Stimulated activated CD8-positive, alpha-beta memory T cell treated with anti-CD3 and anti-CD28 coated beads, Interleukin-4, amount 100 ng/mL, for 24 hours (primary cell): Measurements from ENCODE around the gene EIF2S2.
"Not testable (repeated sequence)": the region's sequence is repeated elsewhere in the genome, so short reads cannot be mapped to it uniquely, and the experiment has no call there.

ENCODE experiments used
- DNase-seq: peaks from one replicate; pipeline ENCODE4 v3.0.0-alpha.2; 2020; ENCODE audit warnings: low read depth

EIF2S2 gene, protein sequence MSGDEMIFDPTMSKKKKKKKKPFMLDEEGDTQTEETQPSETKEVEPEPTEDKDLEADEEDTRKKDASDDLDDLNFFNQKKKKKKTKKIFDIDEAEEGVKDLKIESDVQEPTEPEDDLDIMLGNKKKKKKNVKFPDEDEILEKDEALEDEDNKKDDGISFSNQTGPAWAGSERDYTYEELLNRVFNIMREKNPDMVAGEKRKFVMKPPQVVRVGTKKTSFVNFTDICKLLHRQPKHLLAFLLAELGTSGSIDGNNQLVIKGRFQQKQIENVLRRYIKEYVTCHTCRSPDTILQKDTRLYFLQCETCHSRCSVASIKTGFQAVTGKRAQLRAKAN

DNA sequence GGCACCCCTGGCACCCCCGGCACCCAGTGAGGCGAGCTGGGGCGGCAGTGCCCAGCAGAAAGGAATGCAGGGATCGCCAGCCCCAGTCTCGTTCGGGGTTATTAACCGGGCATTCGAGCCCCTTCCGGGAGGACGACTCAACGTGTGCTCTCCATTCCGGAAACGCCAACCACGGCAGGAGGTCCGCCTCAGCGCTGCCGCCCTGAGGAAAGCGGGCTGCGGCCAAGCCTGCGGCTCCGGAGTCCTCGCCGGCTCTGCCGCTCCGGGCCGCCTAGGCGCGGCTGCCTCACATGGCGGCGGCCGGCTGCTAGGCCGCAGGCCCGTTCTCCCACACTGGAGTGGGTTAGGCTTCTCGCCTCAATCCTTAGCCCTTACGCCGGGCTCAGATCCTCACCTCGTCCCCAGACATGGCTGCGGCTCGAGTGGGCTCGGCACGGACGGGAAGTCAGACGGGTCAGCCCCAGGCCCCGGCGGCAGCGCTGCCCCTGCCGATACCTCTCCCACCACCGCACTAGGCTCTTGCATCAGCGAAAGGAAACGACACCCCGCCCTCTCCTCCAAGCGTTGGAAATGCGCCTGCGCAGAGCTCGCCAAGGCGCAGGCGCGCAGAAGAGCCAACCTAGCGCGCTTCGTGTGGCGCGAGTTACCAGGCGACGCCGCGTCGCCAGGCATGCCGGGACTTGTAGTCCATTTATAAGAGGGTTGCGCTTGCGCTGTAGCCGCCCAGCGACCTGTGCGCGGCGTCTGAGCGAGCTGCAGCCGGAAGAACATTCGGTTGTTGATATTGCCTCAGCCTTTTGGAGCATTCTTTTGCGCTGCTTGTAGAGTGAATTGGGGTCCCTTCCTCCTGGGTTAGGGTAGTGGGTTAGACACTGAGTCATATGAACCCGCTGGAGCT is at the start of gene EIF2S2:
Gene EIF2S2 (minus strand): TSS at position 542 of the 898 bp plus-strand sequence. CDS start 133 bp downstream, at position 409.
- DNase-seq = peak; percentile 92

DNA sequence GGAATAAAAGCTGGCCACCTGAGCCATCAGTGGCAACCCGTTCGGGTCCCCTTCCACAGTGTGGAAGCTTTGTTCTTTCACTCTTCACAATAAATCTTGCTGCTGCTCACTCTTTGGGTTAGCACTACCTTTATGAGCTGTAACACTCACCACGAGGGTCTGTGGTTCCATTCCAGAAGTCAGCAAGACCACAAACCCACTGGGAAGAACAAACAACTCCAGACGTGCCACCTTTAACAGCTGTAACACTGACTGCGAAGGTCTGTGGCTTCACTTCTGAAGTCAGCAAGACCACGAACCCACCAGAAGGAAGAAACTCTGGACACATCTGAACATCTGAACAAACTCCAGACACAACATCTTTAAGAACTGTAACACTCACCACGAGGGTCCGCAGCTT is 45.7 kb upstream of the EIF2S2 start:
- DNase-seq = not testable (repeated sequence)

DNA sequence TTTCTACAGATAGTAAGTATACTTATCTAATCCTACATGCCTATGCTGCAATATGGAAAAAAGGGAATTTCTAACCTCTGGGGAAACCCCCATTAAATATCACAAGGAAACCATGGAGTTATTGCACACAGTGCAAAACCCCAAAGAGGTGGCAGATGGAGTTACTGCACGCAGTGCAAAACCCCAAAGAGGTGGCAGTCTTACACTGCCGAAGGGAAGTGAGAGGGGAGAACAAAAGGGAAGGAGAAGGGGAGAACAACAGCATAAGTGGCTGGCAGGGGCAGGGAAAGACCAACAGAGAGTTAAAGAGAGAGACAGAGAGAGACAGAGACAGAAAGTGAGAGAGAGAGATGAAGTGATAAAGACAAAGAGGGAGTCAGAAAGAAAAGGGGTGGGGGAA is 43.8 kb upstream of the EIF2S2 start:
- no peak for DNase-seq

DNA sequence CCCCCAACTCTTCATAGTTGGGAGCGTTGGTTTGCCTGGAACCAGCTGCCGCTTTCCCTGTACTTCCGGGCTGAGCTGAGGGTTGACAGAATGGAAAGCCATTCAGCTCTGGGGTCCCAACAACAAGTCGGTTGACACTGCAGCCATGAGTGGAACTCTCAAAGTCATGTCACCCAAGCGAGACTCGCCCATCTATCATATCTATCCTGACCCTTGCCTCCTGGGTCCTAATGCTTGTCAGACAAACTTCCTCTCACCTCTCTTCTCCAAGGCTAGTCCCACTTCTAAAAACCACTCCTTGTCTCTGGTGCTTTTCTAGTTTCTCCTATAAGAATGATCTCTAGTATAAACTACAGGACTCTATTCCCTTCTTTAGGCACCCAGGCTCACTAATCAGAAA is 41.1 kb upstream of the EIF2S2 start:
- not testable (repeated sequence) for DNase-seq

DNA sequence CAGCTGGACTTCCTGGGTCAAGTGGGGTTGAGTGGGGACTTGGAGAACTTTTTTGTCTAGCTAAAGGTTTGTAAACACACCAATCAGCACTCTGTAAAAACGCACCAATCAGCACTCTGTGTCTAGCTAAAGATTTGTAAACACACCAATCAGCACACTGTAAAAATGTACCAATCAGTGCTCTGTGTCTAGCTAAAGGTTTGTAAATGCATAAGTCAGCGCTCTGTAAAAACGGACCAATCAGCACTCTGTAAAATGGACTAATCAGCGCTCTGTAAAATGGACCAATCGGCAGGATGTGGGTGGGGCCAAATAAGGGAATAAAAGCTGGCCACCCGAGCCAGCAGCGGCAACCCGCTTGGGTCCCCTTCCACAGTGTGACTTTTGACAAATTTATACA is 40.0 kb upstream of the EIF2S2 start:
- not testable (repeated sequence) for DNase-seq

DNA sequence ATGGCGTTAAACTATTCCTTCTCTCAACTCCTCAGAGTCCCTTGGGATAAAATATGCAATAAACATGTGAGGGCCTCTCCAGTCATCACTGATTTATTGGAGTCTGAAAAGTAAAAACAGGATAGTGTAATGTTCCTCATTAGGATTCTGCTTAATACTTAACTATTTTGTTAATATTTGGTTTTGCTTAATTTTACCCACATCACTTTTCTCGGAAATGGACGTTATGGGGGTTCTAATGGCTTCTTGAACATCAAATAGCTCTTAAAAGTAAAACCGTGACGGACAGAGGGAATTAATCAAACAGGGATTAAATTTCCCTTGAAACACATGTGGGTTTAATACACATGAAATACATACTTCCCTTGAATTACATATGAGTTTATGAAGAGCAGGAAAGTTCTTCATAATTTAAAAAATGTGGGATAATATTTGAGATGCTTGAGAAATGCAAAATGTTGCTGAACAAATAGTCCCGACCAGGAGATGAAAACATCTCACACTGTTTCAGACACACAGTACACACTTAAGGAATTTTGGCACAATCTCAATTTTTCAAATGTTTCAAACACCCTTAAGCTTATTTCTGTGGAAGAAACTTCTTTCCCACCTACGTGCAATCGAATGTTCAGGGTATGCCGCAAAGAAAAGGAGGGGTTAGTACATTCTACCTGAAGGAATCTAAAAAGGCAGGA is 38.4 kb upstream of the EIF2S2 start:
- DNase-seq = no peak

DNA sequence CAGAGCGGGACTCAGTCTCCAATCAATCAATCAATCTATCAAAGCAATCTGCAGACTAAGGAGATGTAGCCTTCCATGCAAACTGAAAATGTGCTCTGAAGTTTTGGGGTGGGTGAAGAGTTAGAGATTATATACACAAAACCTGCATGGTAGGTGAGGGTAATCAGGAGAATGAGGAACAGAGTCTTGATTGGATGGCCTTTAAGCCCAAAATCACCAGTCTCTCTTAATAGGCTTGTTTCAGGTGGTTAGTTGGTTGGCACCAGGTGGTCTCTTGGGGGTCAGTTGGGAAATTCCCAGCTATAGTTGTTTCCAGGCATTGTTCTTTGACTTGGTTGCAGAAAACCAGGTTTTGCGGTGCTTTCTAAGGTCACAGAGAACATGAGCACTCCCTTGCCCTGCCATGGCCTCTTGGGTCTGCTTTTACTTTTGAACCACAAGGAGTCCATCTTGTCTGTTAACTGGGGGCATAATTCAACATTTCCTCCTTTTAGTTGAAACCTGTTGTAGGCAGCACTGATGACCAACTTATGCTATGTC is 33.3 kb upstream of the EIF2S2 start:
- no peak for DNase-seq

DNA sequence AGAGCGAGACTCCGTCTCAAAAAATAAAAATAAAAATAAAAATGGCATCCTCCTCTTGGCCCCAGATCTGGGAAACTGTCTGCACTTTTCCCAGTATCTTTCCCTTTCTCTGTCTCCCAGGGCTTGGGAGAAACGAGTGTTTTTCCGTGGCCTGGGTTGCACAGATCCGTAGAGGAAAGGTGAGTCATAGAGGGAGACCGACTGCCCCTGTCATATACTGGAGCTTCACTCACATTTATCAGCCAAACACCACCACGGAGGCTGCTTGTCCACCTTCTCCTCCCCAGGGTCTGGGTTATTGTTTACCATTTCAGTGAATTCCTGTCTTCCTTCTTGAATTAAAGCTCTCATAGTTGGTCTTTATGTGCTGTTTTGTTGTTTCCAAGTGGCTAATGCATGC is 31.9 kb upstream of the EIF2S2 start:
- DNase-seq = no peak

DNA sequence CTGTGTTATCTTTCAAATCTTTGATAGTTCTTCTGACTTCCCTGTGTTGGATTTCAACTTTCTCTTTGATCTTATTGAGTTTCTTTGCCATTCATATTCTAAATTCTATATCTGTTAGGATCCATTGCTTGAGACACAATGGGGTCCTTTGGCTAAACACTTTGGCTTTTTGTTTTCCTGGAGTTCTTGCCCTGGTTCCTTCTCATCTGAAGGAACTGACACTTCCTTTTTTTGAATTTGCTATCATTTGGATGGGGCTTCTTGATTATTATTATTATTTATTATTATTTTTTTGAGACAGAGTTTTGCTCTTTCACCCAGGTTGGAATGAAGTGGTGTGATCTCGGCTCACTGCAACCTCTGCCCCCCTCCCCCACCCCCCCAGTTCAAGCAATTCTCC is 30.1 kb upstream of the EIF2S2 start:
- DNase-seq = no peak

DNA sequence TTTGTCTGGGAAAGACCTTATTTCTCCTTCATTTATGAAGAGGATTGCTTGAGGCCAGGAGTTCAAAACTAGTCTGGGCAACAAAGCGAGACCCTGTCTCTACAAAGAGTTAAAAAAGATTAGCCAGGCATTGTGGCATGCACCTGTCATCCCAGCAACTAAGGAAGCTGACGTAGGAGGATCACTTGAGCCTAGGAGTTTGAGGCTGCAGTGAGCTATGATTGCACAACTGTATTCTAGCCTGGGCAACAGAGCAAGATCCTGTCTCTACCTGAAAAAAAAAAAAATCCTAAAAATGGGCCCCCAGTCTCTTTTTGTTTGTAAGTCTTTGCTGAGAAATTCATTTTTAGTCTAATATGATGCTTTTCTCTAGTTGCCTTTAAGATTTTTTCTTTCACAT is 29.2 kb upstream of the EIF2S2 start:
- no peak for DNase-seq

DNA sequence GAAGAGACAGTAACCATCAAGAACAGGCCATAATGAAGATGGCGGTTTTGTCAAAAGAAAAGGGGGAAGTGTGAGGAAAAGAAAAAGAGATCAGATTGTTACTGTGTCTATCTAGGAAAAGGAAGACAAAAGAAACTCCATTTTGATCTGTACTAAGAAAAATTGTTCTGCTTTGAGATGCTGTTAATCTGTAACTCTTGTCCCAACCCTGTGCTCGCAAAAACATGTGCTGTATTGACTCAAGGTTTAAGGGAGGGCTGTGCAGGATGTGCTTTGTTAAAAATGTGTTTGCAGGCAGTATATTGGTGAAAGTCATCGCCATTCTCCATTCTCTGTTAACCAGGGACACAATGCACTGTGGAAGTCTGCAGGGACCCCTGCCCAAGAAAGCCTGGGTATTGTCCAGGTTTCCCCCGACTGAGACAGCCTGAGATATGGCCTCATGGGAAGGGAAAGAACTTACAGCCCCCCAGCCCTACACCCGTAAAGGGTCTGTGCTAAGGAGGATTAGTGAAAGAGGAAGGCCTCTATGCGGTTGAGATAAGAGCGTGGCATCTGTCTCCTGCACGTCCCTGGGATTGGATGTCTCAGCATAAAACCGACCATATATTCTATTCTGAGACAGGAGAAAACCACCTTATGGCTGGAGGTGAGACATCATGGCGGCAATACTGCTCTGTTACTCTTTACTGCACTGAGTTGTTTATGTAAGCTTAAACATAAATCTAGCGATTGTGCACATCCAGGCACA is 23.7 kb upstream of the EIF2S2 start:
- DNase-seq = not testable (repeated sequence)

DNA sequence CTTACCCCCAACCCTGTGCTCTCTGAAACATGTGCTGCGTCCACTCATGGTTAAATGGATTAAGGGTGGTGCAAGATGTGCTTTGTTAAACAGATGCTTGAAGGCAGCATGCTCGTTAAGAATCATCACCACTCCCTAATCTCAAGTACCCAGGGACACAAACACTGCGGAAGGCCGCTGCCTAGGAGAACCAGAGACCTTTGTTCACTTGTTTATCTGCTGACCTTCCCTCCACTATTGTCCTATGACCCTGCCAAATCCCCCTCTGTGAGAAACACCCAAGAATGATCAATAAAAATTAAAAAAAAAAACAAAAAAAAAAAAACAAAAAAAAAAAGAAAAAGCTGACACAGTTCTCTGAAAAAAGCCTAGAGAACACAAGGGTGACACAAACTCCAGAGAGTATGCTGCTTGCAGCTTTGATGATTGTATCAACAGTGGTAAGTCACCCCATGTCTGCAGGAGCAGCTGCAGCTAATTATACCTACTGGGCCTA is 21.4 kb upstream of the EIF2S2 start:
- DNase-seq = not testable (repeated sequence)

DNA sequence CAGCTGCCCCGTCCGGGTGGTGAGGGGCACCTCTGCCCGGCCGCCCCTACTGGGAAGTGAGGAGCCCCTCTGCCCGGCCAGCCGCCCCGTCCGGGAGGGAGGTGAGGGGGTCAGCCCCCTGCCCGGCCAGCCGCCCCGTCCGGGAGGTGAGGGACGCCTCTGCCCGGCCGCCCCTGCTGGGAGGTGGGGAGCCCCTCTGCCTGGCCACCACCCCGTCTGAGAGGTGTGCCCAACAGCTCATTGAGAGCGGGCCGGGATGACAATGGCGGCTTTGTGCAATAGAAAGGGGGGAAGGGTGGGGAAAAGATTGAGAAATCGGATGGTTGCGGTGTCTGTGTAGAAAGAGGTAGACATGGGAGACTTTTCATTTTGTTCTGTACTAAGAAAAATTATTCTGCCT is 20.9 kb upstream of the EIF2S2 start:
- DNase-seq = not testable (repeated sequence)

DNA sequence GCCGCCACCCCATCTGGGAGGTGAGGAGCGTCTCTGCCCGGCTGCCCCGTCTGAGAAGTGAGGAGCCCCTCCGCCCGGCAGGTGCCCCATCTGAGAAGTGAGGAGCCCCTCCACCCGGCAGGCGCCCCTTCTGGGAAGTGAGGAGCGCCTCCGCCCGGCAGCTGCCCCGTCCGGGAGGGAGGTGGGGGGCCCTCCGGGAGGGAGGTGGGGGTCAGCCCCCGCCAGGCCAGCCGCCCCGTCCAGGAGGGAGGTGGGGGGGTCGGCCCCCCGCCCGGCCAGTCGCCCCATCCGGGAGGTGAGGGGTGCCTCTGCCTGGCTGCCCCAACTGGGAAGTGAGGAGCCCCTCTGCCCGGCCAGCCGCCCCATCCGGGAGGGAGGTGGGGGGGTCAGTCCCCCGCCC is 20.4 kb upstream of the EIF2S2 start:
- not testable (repeated sequence) for DNase-seq

DNA sequence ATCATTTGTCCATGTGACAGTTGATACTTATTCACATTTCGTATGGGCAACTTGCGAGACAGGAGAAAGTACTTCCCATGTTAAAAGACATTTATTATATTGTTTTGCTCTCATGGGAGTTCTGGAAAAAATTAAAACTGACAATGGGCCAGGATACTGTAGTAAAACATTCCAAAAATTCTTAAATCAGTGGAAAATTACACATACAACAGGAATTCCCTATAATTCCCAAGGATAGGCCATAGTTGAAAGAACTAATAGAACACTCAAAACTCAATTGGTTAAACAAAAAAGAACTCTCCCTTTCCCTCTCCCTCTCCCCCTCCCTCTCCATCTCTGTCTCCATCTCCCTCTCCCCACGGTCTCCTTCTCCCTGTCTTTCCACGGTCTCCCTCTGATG is 19.4 kb upstream of the EIF2S2 start:
- no peak for DNase-seq

DNA sequence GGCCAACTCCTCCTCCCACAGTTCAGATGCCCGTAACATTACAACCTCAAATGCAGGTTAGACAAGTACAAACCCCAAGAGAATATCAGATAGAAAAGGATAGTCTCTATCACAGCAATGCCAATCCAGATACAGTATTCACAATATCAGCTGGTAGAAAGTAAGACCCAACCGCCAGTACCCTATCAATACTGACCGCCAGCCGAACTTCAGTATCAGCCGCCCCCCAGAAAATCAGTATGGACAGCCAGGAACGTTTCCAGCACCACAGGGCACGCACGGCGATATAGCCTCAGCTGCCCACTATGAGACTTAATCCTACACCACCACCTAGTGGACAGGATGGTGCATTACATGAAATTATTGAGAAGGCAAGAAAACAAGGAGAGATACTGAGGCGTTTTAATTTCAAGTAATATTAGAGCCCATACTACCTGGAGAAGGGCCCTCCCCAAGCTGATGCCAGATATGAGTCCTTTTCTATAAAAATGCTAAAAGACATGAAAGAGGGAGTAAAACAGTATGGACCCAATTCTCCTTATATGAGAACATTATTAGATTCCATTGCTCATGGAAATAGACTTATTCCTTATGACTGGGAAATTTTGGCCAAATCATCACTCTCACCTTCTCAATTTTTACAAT is 17.6 kb upstream of the EIF2S2 start:
- DNase-seq = no peak

DNA sequence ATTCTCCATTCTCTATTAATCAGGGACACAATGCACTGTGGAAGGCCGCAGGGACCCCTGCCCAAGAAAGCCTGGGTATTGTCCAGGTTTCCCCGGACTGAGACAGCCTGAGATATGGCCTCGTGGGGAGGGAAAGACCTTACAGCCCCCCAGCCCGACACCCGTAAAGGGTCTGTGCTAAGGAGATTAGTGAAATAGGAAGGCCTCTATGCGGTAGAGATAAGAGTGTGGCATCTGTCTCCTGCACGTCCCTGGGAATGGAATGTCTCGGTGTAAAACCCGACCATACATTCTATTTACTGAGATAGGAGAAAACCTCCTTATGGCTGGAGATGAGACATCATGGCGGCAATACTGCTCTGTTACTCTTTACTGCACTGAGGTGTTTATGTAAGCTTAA is 15.7 kb upstream of the EIF2S2 start:
- no peak for DNase-seq

DNA sequence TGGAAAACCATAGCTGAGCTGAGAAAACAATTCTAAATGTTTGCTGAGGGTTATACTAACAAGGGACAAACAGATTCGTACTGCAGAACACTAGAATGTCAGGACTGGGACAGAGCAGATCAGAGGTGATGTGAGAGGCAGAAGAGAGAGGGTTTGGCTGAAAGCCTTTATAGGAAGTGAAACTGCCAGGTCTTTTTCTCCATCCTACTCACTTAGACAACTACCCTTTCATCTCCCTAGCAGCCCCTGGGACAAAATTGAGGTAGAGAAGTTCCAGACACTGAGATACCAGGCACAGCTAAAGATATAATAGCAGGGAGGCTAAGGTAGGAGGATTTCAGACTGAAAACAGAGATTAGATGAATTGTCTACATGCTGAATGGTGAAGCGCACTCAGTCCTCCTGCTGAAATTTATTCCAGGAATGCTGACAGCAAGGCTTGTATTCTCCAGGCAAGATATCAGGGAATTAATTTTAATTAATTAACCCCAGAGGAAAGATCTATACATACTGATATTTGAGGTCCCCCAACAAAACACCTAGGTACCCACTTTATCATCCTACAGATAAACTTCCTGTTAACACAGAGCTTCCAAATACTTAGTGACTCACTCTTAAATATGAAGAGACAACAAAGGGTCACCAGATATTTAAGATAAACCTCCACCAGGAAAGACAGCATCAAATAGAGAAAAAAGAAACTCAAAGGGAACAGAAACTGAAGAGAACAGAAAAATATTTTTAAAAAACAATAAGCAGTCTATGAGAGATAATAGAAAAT is 12.6 kb upstream of the EIF2S2 start:
- DNase-seq = no peak

DNA sequence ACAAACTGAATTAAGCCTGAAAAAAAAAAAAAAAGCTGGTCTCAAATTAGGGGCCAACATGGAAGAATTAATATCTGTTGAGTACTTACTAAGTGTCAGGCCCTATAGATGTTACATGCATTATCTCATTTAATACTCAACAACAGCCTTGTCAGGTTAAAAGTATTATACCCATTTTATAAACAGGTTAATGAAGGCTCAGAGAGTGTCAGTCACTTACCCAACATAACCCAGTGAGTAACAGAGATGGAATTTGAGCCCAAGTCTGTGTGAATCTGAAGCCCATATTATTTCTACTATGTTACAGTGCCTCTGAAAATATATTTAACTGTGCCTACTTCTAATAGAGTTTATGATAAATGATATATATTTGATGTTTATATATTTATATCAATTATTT is 11.3 kb upstream of the EIF2S2 start:
- no peak for DNase-seq
